GM18505 (cell line): ENCODE results near the gene RHOB.

ENCODE experiments used
- ATAC-seq: cut with Tn5 transposase; IDR thresholded peaks from one replicate; pipeline ENCODE4 v1.9.1; 2021; ENCODE audit not compliant: unreplicated experiment
- POLR2A ChIP-seq: IDR thresholded peaks from 4 replicates; pipeline ENCODE4 v1.6.1; 2011; ENCODE audit warnings: borderline replicate concordance; ENCODE audit not compliant: insufficient read depth, insufficient read length; ENCODE audit errors: extremely low read depth

RHOB gene

GRCh38 chr2:20476950-20477349, 30.1 kb downstream of the RHOB start:
- ATAC-seq: no peak
- TF ChIP-seq POLR2A: no peak

GRCh38 chr2:20478961-20479360, 32.1 kb downstream of the RHOB start:
- no peak for ATAC-seq
- TF ChIP-seq POLR2A: no peak

GRCh38 chr2:20479835-20480234, 33.0 kb downstream of the RHOB start:
- no peak for ATAC-seq
- no peak for TF ChIP-seq POLR2A

- no peak for ATAC-seq
- no peak for TF ChIP-seq POLR2A
These were observed 34.0 kb downstream of the RHOB start for GRCh38 chr2:20480913-20481312.

- no peak for ATAC-seq
- TF ChIP-seq POLR2A: no peak
These were observed 35.0 kb downstream of the RHOB start for GRCh38 chr2:20481798-20482405.

- no peak for ATAC-seq
- no peak for TF ChIP-seq POLR2A
These were observed 35.9 kb downstream of the RHOB start for GRCh38 chr2:20482725-20483124.

- no peak for ATAC-seq
- TF ChIP-seq POLR2A: no peak
These were observed 36.5 kb downstream of the RHOB start for GRCh38 chr2:20483194-20483895.

GRCh38 chr2:20484034-20484617, 37.3 kb downstream of the RHOB start:
- no peak for ATAC-seq
- TF ChIP-seq POLR2A: no peak

- no peak for ATAC-seq
- TF ChIP-seq POLR2A: no peak
These were observed 38.1 kb downstream of the RHOB start for GRCh38 chr2:20484810-20485611.

- TF ChIP-seq POLR2A: no peak
- no peak for ATAC-seq
These were observed 38.9 kb downstream of the RHOB start for GRCh38 chr2:20485612-20486388.

- ATAC-seq: no peak
- TF ChIP-seq POLR2A: no peak
These were observed 39.7 kb downstream of the RHOB start for GRCh38 chr2:20486571-20486970.

- no peak for ATAC-seq
- TF ChIP-seq POLR2A: no peak
These were observed 40.1 kb downstream of the RHOB start for GRCh38 chr2:20487030-20487391.
